ENCODE data around the gene PPA1.
A peak's percentile ranks its signal among the peaks of the same experiment; 100 is the strongest.

GRCh38 chr10:70233109-70233938 lies at the start of gene PPA1:
- peak in 3 of 6 experiments; percentile 14 to 42 (median 29) for TF ChIP-seq CTCF (IDR thresholded peaks at IDR 0.05)
- TF ChIP-seq POLR2A (IDR thresholded peaks at IDR 0.05), result peak; percentile 87 to 99

Measured in thyroid gland (tissue), 4 donors.